ENCODE measurements around the gene ABHD5. TPM values are rescaled to one million over a fixed set of nuclear protein-coding genes. Genes with fewer than 3 reads are reported as not detected.

ABHD5 gene
- total and polyA plus RNA-seq, 2 of the 8 experiments (the other 6 are each of a cell fraction or from before 2014, with no cell fraction given): 10.5 to 16.4 TPM

DNA sequence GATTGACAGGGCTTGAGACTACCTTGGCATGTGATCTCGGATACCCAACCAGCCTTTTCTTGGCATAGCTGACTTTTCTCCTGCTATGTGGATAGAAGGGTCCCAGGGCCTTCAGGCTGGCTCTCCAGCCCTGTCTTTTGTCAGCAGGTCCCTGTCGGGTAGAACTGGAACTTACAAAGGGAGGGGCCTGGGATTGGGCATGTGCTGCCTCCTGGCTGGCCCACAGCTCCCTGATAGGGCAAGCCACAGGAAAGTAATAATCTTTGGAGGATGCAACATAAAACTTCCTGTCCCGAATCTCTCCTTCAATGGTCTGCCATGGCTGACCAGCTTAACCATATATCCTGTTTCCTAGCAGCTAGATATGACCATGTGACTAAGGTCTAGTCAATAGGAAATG is 89.1 kb downstream of the ABHD5 start (continued):
- TF ChIP-seq, protein P1, sequence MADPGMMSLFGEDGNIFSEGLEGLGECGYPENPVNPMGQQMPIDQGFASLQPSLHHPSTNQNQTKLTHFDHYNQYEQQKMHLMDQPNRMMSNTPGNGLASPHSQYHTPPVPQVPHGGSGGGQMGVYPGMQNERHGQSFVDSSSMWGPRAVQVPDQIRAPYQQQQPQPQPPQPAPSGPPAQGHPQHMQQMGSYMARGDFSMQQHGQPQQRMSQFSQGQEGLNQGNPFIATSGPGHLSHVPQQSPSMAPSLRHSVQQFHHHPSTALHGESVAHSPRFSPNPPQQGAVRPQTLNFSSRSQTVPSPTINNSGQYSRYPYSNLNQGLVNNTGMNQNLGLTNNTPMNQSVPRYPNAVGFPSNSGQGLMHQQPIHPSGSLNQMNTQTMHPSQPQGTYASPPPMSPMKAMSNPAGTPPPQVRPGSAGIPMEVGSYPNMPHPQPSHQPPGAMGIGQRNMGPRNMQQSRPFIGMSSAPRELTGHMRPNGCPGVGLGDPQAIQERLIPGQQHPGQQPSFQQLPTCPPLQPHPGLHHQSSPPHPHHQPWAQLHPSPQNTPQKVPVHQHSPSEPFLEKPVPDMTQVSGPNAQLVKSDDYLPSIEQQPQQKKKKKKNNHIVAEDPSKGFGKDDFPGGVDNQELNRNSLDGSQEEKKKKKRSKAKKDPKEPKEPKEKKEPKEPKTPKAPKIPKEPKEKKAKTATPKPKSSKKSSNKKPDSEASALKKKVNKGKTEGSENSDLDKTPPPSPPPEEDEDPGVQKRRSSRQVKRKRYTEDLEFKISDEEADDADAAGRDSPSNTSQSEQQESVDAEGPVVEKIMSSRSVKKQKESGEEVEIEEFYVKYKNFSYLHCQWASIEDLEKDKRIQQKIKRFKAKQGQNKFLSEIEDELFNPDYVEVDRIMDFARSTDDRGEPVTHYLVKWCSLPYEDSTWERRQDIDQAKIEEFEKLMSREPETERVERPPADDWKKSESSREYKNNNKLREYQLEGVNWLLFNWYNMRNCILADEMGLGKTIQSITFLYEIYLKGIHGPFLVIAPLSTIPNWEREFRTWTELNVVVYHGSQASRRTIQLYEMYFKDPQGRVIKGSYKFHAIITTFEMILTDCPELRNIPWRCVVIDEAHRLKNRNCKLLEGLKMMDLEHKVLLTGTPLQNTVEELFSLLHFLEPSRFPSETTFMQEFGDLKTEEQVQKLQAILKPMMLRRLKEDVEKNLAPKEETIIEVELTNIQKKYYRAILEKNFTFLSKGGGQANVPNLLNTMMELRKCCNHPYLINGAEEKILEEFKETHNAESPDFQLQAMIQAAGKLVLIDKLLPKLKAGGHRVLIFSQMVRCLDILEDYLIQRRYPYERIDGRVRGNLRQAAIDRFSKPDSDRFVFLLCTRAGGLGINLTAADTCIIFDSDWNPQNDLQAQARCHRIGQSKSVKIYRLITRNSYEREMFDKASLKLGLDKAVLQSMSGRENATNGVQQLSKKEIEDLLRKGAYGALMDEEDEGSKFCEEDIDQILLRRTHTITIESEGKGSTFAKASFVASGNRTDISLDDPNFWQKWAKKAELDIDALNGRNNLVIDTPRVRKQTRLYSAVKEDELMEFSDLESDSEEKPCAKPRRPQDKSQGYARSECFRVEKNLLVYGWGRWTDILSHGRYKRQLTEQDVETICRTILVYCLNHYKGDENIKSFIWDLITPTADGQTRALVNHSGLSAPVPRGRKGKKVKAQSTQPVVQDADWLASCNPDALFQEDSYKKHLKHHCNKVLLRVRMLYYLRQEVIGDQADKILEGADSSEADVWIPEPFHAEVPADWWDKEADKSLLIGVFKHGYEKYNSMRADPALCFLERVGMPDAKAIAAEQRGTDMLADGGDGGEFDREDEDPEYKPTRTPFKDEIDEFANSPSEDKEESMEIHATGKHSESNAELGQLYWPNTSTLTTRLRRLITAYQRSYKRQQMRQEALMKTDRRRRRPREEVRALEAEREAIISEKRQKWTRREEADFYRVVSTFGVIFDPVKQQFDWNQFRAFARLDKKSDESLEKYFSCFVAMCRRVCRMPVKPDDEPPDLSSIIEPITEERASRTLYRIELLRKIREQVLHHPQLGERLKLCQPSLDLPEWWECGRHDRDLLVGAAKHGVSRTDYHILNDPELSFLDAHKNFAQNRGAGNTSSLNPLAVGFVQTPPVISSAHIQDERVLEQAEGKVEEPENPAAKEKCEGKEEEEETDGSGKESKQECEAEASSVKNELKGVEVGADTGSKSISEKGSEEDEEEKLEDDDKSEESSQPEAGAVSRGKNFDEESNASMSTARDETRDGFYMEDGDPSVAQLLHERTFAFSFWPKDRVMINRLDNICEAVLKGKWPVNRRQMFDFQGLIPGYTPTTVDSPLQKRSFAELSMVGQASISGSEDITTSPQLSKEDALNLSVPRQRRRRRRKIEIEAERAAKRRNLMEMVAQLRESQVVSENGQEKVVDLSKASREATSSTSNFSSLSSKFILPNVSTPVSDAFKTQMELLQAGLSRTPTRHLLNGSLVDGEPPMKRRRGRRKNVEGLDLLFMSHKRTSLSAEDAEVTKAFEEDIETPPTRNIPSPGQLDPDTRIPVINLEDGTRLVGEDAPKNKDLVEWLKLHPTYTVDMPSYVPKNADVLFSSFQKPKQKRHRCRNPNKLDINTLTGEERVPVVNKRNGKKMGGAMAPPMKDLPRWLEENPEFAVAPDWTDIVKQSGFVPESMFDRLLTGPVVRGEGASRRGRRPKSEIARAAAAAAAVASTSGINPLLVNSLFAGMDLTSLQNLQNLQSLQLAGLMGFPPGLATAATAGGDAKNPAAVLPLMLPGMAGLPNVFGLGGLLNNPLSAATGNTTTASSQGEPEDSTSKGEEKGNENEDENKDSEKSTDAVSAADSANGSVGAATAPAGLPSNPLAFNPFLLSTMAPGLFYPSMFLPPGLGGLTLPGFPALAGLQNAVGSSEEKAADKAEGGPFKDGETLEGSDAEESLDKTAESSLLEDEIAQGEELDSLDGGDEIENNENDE (IDR thresholded peaks at IDR 0.05; ENCODE audit: insufficient replicate concordance, low read length): no peak
- TF ChIP-seq SP1 (IDR thresholded peaks at IDR 0.05; ENCODE audit: low read depth, low read length): no peak
- TF ChIP-seq HDAC2 (IDR thresholded peaks at IDR 0.05; ENCODE audit: borderline replicate concordance in 1 of 2, low read depth in 2 of 2, low read length in 2 of 2): no peak
- TF ChIP-seq POLR2A (IDR thresholded peaks at IDR 0.05; ENCODE audit: control extremely low read depth in 1 of 2, low read depth in 2 of 2, low read length in 2 of 2): no peak
- no peak for TF ChIP-seq SAP30 (IDR thresholded peaks at IDR 0.05; ENCODE audit: insufficient read depth, insufficient replicate concordance, low read length)
- TF ChIP-seq RAD21 (IDR thresholded peaks at IDR 0.05 in 1 of 2, conservative IDR thresholded peaks at IDR 0.05 in 1 of 2; ENCODE audit: low read depth in 2 of 2, low read length in 2 of 2): no peak
- no peak for TF ChIP-seq SP4 (IDR thresholded peaks at IDR 0.05; ENCODE audit: low read length)
- TF ChIP-seq SIRT6 (IDR thresholded peaks at IDR 0.05; ENCODE audit: low read length): no peak
- TF ChIP-seq SRF (IDR thresholded peaks at IDR 0.05; ENCODE audit: low read depth, low read length): no peak
- no peak for TF ChIP-seq BRCA1 (IDR thresholded peaks at IDR 0.05; ENCODE audit: low read depth, low read length)
- no peak for TF ChIP-seq KDM4A (IDR thresholded peaks at IDR 0.05; ENCODE audit: low read depth, low read length, severe bottlenecking)
